ENCODE measurements around the gene TEAD1. TPM values are rescaled to one million over a fixed set of nuclear protein-coding genes. Genes with fewer than 3 reads are reported as not detected.

TEAD1 gene
- total and polyA plus RNA-seq, 2 donors (not counting 3 experiments of a cell fraction or from before 2014, with no cell fraction given) = 15.3 to 49.0 TPM

DNA sequence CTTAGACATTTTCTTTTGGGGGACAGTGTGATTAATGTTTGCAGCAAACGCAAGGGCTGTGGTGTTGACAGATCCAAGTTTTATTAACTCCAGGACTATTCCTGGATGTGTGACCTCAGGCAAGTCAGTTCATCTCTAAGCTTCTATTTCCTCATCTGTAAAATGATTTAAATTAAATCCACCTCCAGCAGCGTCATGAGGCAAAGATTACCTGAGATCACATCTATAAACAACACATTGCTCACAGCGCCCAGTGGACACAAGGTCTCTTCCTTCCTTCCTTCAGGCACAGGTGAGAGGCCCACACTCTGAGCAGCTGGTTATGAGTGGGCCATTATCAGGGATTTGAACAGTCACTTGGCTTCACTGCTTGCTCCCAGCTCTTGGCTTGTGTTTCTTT, 223.6 kb downstream of the TEAD1 start:
- peaks cover 0 to 5% of the 10 kb centered on the region in 2 experiments for H3K36me3 ChIP-seq (ENCODE audit: control insufficient read depth in 2 of 2, extremely low read depth in 1 of 2, insufficient read depth in 2 of 2, low read length in 2 of 2)
- no peak for FAIRE-seq
- POLR2A ChIA-PET = no interaction called here
- no peak overlapping the region for H3K4me3 ChIP-seq (replicated peaks in 1 of 3; ENCODE audit: insufficient read depth in 1 of 3, low read depth in 1 of 3, low read length in 3 of 3)
- TF ChIP-seq MYC (IDR thresholded peaks at IDR 0.05; ENCODE audit: low read depth, low read length) = no peak
- TF ChIP-seq EZH2 (IDR thresholded peaks at IDR 0.05; ENCODE audit: borderline replicate concordance, low read depth, low read length, severe bottlenecking) = no peak
- no peak for TF ChIP-seq FOS (IDR thresholded peaks at IDR 0.05; ENCODE audit: borderline replicate concordance, insufficient read depth, low read length)
- no peak for TF ChIP-seq POLR2AphosphoS5 (IDR thresholded peaks at IDR 0.05; ENCODE audit: insufficient read depth, low read depth, low read length)
- TF ChIP-seq MAX (IDR thresholded peaks at IDR 0.05; ENCODE audit: insufficient read depth, insufficient read length) = no peak
- TF ChIP-seq, protein P1, sequence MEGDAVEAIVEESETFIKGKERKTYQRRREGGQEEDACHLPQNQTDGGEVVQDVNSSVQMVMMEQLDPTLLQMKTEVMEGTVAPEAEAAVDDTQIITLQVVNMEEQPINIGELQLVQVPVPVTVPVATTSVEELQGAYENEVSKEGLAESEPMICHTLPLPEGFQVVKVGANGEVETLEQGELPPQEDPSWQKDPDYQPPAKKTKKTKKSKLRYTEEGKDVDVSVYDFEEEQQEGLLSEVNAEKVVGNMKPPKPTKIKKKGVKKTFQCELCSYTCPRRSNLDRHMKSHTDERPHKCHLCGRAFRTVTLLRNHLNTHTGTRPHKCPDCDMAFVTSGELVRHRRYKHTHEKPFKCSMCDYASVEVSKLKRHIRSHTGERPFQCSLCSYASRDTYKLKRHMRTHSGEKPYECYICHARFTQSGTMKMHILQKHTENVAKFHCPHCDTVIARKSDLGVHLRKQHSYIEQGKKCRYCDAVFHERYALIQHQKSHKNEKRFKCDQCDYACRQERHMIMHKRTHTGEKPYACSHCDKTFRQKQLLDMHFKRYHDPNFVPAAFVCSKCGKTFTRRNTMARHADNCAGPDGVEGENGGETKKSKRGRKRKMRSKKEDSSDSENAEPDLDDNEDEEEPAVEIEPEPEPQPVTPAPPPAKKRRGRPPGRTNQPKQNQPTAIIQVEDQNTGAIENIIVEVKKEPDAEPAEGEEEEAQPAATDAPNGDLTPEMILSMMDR (IDR thresholded peaks at IDR 0.05; ENCODE audit: extremely low read depth in 1 of 2, insufficient read depth in 1 of 2, low read depth in 1 of 2, low read length in 2 of 2) = no peak
- TF ChIP-seq GATA2 (IDR thresholded peaks at IDR 0.05; ENCODE audit: insufficient read depth, insufficient read length, low read depth, low read length) = no peak
- no peaks in the 10 kb centered on the region for H3K79me2 ChIP-seq (ENCODE audit: control insufficient read depth, insufficient read depth, low read length)
- no peaks in the 10 kb centered on the region for H4K20me1 ChIP-seq (replicated peaks; ENCODE audit: control insufficient read depth, extremely low read depth, insufficient read depth, low read length)
- CTCF ChIA-PET = interaction anchor here (0.8 to 5.4 kb wide), 3 partner anchors 9 to 567 kb away, joined by 3 to 30 read pairs (median 13); no protein-coding TSS in a partner anchor
- DNase-seq (ENCODE audit: low read depth, low spot score) = no peak
- H3K27me3 ChIP-seq (ENCODE audit: control insufficient read depth in 2 of 2, insufficient read depth in 2 of 2, low read length in 2 of 2) = no peaks in the 10 kb centered on the region
- no peak overlapping the region for H2AFZ ChIP-seq (ENCODE audit: low read depth, low read length)
- dilution Hi-C loops (cut with MboI; ENCODE audit: extremely low pct_ligation_motif_present, low sequenced_read_pairs) = no loop called here
- no peaks in the 10 kb centered on the region for H3K9me3 ChIP-seq (replicated peaks; ENCODE audit: control insufficient read depth, insufficient read depth, low read length)
- no TSS peak for BruUV-seq (replicated peaks)
- H3K27ac ChIP-seq (ENCODE audit: insufficient read depth, low read depth, low read length) = no peak overlapping the region
- intact Hi-C loops (cut with micrococcal nuclease) = loop anchor here (10.0 kb wide), 1 partner anchor 853 kb away; no protein-coding TSS in a partner anchor
- no peak overlapping the region for H3K9ac ChIP-seq (replicated peaks; ENCODE audit: extremely low read depth, insufficient read depth, low read length)
- H3K9me1 ChIP-seq (replicated peaks; ENCODE audit: control insufficient read depth, extremely low read depth, insufficient read depth, low read length) = no peaks in the 10 kb centered on the region
- H3K4me1 ChIP-seq (ENCODE audit: control insufficient read depth, extremely low read depth, insufficient read depth, low read length) = peaks cover 16% of the 10 kb centered on the region
- no peak overlapping the region for H3K4me2 ChIP-seq (ENCODE audit: insufficient read depth, low read length)
